HG02870 (cell line): ENCODE data around the gene FBLN7.

Experiments
- ATAC-seq: cut with Tn5 transposase; IDR thresholded peaks from one replicate; pipeline ENCODE4 v1.9.1; 2021; ENCODE audit warnings: mild to moderate bottlenecking, moderate library complexity; ENCODE audit not compliant: unreplicated experiment

Gene FBLN7

GRCh38 chr2:112220186-112220585 lies 82.0 kb downstream of the FBLN7 start:
- no peak for ATAC-seq

DNA sequence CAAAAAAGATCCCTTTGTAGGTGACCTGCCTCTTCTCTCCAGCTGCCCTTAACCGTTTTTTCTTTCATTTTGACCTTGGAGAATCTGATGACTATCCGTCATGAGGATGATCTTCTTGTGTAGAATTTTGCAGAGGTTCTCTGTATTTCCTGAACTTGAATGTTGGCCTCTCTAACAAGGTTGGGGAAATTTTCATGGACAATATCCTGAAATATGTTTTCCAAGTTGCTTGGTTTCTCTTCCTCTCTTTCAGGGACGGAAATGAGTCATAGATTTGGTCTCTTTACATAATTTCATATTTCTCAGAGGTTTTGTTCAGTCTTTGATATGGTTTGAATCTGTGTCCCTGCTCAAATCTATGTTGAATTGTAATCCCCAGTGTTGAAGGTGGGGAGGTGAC lies 82.6 kb downstream of the FBLN7 start:
- ATAC-seq = no peak

DNA sequence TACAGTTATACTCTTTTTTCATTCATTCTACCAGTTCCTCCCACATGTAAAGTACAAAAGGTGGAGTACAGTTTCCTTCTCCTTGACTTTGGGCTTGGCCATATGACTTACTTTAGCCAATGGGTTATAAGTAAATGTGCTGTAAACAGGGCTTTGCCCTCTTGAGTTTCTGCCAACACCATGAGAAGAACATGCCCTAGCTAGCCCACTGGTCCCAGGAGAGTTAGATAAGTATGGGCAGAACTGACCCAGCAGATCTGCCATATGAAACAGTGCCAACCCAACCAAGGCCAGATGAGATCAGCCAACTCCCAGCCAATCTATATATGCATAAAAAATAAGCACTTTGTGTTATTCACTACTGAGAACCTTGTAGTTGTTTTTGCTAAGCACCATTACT lies 91.2 kb downstream of the FBLN7 start:
- ATAC-seq = no peak

DNA sequence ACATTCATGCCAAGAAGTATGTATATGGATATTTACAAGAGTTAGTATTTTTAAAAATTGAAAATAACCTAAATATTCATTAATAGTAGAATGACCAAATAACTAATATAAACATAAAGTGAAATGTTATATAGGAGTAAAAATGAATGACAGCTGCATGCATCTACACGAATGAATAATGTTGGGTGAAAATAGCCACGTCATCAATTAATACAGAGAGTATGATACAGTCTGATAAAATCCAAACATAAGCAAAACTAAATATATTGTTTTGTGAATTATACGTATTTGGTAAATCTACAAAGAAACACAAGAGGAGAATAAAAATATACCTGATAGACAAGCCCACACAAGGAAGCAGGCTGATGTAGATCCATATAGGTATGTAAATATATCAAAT lies 92.2 kb downstream of the FBLN7 start:
- ATAC-seq = no peak
